Peyer's patch (tissue), 4 donors: Measurements from ENCODE around the gene SNAPC4. TPM values are rescaled to one million over a fixed set of nuclear protein-coding genes. Genes with fewer than 3 reads are reported as not detected.

Source experiments
- DNase-seq, 3 donors: peaks; one replicate each; pipeline ENCODE4 v3.0.0-alpha.2; 2017 to 2019
- H3K27ac ChIP-seq, 4 donors: fragments of 200-600 bp; sonication (generic); one replicate each; pipeline ENCODE4 v1.5.1; 2016 to 2019
- H3K27me3 ChIP-seq, 2 donors: fragments of 200-600 bp; sonication (generic); one replicate each; pipeline ENCODE4 v1.5.1; 2019
- H3K36me3 ChIP-seq, 3 donors: fragments of 200-600 bp; sonication (generic); one replicate each; pipeline ENCODE4 v1.5.1; 2016 to 2019
- H3K4me1 ChIP-seq, 4 donors: fragments of 200-600 bp; sonication (generic); one replicate each; pipeline ENCODE4 v1.5.1; 2016 to 2019
- H3K4me3 ChIP-seq, 4 donors: fragments of 200-600 bp; sonication (generic); 1 replicate in 3 of 4; 2 replicates in 1 of 4; pipeline ENCODE4 v1.5.1; 2016 to 2019; ENCODE audit warnings: mild to moderate bottlenecking in 1 of 4
- H3K9me3 ChIP-seq, 4 donors: fragments of 200-600 bp; sonication (generic); one replicate each; pipeline ENCODE4 v1.5.1; 2016 to 2019; ENCODE audit warnings: mild to moderate bottlenecking in 1 of 4
- POLR2A ChIP-seq, 2 donors: fragments of 450-650 bp; IDR thresholded peaks; one replicate each; pipeline ENCODE4 v1.5.1; 2017; ENCODE audit warnings: antibody characterized with exemption in 2 of 2, mild to moderate bottlenecking in 2 of 2, moderate library complexity in 2 of 2
- total RNA-seq, 4 donors: library from RNA; depleted of rRNA; stranded (reverse); fragments of >200 nt; gene quantifications; one replicate each; pipeline ENCODE4 v1.1.0, GENCODE V29; 2016
- TF ChIP-seq, protein P1 (sequence below), 6 experiments: fragments of 450-650 bp in 4 of 6; fragments of 200-600 bp in 2 of 6; sonication (generic) in 1 of 6; IDR thresholded peaks; one replicate each; pipeline ENCODE4 v1.5.1; 2017 to 2019; ENCODE audit warnings: antibody characterized with exemption in 6 of 6, mild to moderate bottlenecking in 3 of 6, moderate library complexity in 1 of 6

Gene SNAPC4
- total RNA-seq, 4 donors from 2014 or later = 6.3 to 58.6 (median 13.2) TPM

DNA sequence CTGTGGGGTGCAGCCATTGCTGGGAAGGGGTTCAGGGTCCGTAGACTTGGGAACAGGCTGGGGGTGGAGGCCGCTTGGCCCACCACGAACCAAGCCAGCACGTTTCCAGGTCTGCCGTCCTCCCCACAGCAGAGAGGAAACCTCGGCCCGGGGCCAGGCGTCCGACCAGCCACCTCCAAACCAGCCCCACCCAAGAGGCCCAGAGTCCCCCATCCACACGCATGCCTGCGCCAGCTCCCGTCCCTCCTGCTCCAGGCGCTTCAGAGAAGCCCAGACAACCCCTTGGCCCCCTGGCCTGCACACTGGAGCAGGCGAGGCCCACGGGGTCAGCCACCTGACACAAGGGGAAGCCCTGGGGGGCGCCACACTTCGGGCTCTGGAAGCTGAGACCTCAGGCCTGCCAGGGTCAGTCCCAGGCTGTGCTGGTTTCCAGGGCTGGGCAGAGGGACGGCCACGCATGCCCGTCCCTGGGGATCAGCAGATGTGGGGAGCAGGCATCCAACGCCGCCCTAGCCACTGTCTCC, 42.7 kb downstream of the SNAPC4 start:
- Histone ChIP-seq H3K27ac (no peak overlapping the region), H3K4me3 (no peak overlapping the region), H3K27me3 (no peaks in the 10 kb centered on the region), H3K36me3 (no peaks in the 10 kb centered on the region), H3K4me1 (peaks cover 0 to 12% (median under 1%) of the 10 kb centered on the region in 4 donors), H3K9me3 (no peaks in the 10 kb centered on the region)
- DNase-seq = no peak
- no peak for TF ChIP-seq POLR2A (IDR thresholded peaks at IDR 0.05)
- TF ChIP-seq, protein P1, sequence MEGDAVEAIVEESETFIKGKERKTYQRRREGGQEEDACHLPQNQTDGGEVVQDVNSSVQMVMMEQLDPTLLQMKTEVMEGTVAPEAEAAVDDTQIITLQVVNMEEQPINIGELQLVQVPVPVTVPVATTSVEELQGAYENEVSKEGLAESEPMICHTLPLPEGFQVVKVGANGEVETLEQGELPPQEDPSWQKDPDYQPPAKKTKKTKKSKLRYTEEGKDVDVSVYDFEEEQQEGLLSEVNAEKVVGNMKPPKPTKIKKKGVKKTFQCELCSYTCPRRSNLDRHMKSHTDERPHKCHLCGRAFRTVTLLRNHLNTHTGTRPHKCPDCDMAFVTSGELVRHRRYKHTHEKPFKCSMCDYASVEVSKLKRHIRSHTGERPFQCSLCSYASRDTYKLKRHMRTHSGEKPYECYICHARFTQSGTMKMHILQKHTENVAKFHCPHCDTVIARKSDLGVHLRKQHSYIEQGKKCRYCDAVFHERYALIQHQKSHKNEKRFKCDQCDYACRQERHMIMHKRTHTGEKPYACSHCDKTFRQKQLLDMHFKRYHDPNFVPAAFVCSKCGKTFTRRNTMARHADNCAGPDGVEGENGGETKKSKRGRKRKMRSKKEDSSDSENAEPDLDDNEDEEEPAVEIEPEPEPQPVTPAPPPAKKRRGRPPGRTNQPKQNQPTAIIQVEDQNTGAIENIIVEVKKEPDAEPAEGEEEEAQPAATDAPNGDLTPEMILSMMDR (IDR thresholded peaks at IDR 0.05) = no peak

DNA sequence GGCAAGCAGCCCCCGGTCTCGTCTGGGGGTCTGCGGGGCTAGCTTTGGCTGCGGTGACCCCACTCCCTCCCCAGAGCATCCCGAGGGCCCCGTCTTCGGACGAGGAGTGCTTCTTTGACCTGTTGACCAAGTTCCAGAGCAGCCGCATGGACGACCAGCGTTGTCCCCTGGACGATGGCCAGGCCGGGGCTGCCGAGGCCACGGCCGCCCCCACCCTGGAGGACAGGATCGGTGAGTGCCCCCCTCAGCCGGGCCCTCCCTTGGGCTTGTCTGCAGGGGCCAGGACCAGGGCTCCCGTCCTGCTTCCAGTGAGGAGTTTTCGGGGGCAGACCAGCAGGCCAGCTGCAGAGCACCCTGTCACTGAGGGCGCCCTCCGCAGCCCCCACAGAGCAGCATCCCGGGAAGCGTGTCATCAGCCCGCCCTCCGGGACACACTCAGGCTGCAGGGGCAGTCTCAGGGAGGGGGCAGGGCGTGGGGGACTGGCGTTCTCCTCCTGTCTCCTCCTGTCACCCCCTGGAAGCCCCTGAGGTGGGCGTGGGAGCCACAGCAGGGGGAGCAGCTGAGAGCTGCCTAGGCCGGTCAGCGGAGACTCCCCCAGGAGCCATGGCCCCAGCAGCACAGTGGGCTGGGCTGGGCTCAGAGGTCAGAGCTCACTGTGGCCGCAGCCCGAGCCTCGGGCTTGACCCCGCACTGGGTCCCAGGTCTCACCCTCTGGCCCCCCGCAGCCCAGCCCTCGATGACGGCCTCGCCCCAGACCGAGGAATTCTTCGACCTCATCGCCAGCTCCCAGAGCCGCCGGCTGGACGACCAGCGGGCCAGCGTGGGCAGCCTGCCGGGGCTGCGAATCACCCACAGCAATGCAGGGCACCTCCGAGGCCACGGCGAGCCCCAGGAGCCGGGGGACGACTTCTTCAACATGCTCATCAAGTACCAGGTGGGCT, 44.1 kb downstream of the SNAPC4 start:
- H3K4me1 ChIP-seq = no peaks in the 10 kb centered on the region
- H3K4me3 ChIP-seq = no peak overlapping the region
- TF ChIP-seq, protein P1 (IDR thresholded peaks at IDR 0.05) = no peak
- TF ChIP-seq POLR2A (IDR thresholded peaks at IDR 0.05) = no peak
- H3K27me3 ChIP-seq = no peaks in the 10 kb centered on the region
- H3K9me3 ChIP-seq = no peaks in the 10 kb centered on the region
- H3K36me3 ChIP-seq = no peaks in the 10 kb centered on the region
- no peak for DNase-seq
- no peak overlapping the region for H3K27ac ChIP-seq

DNA sequence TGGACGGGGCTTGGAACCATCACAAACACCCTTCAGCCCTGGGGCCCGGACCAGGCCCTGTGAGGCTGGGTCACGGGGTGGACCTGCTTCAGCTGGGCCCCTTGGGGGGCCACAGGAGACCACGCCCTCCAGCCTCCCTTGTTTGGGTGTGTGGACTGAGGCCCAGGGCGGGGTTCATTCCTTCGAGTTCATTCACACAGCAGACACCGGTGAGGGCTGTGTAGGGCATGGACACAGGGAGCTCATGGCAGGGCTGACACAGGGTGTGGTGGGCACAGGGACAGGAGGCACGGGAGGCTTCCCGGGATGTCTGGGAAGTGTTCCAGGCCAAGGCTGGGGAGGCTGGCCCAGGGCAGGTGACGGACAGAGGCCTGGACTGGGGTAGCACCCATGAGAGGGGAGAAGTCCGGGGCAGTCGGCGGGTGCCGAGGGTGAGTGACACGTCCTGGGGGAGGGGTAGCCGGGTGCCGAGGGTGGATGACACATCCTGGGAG, 45.3 kb downstream of the SNAPC4 start:
- Histone ChIP-seq H3K9me3 (no peaks in the 10 kb centered on the region), H3K27ac (no peak overlapping the region), H3K4me1 (no peaks in the 10 kb centered on the region), H3K27me3 (no peaks in the 10 kb centered on the region), H3K36me3 (no peaks in the 10 kb centered on the region), H3K4me3 (no peak overlapping the region)
- no peak for TF ChIP-seq POLR2A (IDR thresholded peaks at IDR 0.05)
- TF ChIP-seq, protein P1 (IDR thresholded peaks at IDR 0.05) = no peak
- no peak for DNase-seq

DNA sequence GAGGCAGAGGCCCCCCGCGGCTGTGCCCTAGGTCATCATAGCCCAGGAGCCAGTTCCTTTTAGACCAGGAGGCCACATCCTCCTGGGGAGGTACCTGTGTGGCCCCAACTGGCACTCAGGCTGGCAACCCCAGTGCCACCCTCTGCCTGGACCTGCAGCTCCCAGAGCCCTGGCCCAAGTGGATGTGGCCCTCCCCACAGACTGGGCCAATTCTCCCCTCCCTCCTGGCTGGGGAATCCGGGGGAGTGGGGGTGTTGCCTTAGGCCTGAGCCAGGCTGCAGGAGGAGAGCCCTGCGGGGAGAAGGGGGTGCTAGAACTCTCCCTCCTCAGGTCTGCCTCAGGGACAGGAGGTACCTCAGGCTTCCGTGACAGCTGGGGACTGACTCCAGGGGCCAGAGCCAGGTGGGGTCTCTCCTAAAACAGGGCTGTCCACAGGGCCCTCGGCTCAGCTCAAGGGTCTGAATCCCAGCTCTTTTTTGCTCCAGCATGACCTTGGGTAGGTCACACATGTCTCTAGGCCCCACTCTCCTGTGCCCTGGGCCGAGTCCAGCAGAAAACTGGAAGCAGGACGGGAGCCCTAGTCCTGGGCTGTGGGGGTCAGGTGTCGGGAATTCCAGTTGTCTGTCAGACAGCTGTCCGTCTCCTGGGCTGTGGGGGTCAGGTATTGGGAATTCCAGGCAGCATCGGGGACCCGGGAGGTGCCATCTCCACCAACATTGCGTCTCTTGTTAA, 46.0 kb downstream of the SNAPC4 start:
- no peak overlapping the region for H3K27ac ChIP-seq
- no peaks in the 10 kb centered on the region for H3K27me3 ChIP-seq
- no peaks in the 10 kb centered on the region for H3K4me1 ChIP-seq
- TF ChIP-seq, protein P1 (IDR thresholded peaks at IDR 0.05) = no peak
- TF ChIP-seq POLR2A (IDR thresholded peaks at IDR 0.05) = no peak
- no peak for DNase-seq
- H3K36me3 ChIP-seq = no peaks in the 10 kb centered on the region
- H3K9me3 ChIP-seq = no peaks in the 10 kb centered on the region
- no peak overlapping the region for H3K4me3 ChIP-seq

DNA sequence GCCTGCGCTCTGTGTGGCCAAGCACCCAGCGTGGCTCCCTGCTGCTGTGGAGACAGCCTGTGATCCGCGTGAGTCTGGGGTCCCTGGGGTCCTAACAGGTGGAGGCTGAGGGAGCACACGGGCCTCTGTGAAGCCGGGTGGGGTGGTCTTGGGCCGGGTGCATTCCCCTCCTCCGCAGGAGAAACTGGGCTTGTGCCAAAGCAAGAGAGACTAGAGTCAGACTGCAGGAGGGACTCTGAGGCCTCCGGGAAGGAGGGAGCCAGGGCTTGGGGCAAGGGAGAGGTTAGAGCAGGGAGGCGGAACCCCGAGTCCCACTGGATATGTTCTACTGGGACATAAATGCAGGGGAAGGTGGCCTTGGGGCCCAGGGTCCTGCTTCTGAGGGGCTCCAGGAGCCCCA, 46.9 kb downstream of the SNAPC4 start:
- Histone ChIP-seq H3K27ac (no peak overlapping the region), H3K4me3 (no peak overlapping the region), H3K36me3 (no peaks in the 10 kb centered on the region), H3K9me3 (no peaks in the 10 kb centered on the region), H3K4me1 (no peaks in the 10 kb centered on the region), H3K27me3 (no peaks in the 10 kb centered on the region)
- DNase-seq = no peak
- no peak for TF ChIP-seq POLR2A (IDR thresholded peaks at IDR 0.05)
- TF ChIP-seq, protein P1 (IDR thresholded peaks at IDR 0.05) = no peak
